NCI-H2171 (cell line): ENCODE data around the gene SLC2A10.
"Not testable (repeated sequence)": the region's sequence is repeated elsewhere in the genome, so short reads cannot be mapped to it uniquely, and the experiment has no call there.

Experiments
- DNase-seq: peaks from one replicate; lab custom pipeline; 2025; lab: John Stamatoyannopoulos, UW

Gene SLC2A10

DNA sequence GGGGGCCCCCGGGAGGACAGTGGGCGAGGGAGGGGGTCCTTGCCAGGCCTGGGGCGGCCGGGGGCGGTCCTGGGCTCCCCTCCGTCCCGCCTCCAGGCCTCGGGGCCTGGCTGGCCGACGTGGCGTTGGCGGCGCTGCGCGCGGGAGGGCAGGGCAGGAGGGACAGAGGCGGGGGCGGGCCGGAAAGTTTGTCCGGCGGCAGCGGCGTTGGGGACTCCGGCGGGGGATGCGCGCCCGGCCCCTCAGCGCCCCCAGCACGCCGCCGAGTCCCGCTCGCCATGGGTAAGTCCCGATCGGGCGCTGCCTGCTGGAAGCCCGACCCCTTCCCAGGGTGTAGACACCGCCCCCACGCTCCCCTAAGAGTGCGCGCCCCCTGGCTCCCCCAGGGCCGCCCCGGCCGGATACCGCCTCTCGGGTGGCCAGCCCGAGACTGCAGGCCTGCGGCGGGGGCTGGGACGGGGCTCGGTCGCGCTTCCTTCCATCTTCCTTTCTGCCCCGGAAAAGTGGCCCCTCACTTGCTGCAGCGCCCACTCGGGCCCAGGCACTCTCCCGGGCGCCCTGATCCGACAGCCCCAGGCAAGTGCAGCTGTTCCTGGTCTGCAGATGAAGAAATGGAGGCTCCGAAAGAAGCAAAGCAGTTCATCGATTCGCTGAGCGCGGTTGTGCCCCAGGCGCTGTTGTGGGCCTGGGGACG is at the start of gene SLC2A10:
SLC2A10 (plus strand) TSS at position 191 of the 694 bp plus-strand sequence; CDS start at position 279, 88 bp downstream.
- no peak for DNase-seq

DNA sequence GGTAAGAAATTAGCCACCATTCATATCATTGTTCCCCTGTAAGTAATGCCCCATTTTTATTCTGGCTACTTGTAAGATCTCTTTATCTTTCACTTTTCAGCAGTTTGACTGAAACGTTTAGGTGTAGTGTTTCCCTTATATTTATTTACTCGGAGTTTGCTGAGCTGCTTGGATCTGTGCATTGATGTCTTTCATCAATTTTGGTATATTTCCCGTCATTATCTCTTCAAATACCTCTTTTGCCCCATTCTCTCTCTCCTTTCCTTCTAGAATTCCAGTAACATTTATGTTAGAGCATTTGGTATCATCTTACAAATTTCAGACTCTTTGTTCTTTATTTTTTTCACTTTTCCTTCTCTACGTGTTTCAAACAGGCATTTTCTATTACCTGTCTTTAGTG is 49.0 kb upstream of the SLC2A10 start:
- DNase-seq: no peak

DNA sequence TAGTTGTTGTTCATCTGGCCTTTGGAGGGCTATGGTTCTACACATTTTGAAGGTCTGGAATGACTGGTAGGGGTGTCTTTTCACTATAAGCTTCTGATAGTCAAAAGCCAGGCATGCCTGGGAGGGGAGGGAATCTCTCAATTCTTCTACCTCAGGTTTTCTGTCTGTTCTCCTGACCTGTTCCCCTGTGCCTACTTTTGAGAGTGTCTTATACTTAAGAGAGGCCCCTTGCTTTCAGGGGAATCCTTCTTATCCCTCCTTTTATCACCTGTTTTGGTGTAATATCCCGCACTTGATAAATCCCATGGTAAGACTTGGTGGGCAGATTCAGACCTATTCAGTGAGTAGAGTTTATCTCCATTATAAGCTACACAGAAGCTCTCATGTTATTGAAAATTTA is 47.8 kb upstream of the SLC2A10 start:
- DNase-seq: no peak

DNA sequence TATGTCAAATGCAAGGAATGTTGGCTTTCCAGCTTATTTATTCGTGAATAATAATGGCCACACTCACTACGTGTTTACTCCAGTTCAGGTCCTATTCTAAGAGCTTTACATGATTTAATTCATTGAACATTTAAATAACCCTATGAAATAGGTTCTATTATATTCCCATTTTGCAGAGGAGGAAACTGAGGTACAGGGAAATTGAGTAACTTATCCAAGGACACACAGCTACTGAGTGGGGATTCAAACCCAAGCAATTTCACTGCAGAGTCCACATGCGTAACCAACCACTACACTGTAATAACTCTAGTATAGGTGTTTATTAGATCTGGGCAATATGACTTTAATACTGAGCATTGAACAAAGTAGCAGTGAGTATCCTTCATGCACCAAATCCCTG is 45.9 kb upstream of the SLC2A10 start:
- DNase-seq: no peak

DNA sequence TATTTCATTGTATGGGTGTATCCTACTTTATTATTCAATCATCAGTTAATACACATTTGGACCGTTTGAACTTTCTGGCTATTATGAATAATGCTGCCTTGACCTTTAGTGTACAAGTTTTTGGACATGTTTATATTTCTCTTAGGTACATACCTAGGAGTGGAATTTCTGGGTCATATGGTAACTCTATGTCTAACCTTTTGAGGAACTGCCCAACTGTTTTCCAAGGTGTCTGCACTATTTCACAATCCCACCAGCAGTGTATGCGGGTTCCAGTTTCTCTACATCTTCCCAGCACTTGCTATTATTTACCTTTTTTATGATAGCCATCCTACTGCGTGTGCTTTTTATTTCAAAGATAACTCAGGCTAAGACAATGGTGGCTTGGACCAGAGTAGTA is 43.8 kb upstream of the SLC2A10 start:
- DNase-seq: no peak

DNA sequence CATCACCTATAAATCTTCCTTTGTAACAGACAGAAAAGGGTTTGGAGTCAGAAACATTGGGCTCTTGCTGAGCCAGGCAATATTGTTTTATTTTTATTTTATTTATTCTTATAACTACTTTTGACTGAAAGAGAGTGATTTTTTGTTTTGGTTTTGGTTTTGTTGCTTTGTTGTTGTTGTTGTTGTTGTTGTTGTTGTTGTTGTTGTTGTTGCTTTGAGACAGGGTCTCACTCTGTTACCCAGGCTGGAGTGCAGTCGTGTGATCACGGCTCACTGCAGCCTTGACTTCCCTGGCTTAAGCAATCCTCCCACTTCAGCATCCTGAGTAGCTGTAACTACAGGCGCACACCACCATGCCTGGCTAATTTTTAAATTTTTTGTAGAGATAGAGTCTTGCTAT is 43.1 kb upstream of the SLC2A10 start:
- DNase-seq: no peak

DNA sequence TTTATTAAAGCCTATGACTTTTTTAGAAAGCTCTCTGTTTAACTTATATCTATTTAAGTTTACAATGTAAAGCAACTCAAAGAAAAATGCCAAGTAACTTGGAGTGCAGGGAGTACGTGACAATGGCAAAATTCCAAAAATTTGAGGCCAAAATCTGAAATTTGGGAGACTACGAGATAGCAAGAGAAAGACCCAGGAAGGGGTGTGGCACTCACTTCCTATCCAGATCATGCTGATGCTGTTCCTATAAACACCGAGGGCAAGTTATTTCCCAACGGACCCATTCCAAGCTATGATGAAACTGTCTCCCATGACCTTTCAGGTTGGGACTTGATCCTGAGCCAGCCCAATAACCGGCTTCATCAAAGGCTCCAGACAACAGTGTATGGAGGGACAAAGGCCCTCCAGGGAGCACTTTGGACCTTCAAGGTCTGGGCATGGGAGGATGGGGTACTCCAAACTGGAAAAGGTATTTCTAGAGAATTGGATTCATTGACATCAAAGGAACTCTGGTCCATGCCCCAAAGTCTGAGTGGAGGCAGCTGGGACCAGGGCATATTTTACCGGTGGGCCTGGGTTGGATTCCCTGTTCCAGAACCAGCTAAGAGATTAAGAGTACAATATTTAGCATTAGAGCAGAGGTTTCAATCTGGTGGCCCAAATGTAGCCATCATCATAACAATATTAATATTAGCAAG is 42.5 kb upstream of the SLC2A10 start:
- no peak for DNase-seq

DNA sequence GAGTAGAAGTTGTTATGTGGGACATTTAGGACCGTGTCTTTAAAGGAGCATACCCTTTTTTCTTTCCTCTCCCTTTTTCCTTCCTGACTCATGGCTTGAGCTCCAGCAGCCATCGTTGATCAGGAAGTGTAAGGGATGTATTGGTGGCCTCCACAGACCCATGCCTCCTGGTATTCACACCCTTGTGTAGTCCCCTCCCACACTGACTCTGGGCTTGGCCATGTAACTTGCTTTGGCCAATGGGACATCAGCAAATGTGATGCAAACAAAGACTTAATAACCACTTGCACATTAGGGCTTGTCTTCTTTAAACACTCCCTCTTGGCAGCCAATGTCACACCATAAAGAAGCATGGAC is 39.2 kb upstream of the SLC2A10 start:
- no peak for DNase-seq

DNA sequence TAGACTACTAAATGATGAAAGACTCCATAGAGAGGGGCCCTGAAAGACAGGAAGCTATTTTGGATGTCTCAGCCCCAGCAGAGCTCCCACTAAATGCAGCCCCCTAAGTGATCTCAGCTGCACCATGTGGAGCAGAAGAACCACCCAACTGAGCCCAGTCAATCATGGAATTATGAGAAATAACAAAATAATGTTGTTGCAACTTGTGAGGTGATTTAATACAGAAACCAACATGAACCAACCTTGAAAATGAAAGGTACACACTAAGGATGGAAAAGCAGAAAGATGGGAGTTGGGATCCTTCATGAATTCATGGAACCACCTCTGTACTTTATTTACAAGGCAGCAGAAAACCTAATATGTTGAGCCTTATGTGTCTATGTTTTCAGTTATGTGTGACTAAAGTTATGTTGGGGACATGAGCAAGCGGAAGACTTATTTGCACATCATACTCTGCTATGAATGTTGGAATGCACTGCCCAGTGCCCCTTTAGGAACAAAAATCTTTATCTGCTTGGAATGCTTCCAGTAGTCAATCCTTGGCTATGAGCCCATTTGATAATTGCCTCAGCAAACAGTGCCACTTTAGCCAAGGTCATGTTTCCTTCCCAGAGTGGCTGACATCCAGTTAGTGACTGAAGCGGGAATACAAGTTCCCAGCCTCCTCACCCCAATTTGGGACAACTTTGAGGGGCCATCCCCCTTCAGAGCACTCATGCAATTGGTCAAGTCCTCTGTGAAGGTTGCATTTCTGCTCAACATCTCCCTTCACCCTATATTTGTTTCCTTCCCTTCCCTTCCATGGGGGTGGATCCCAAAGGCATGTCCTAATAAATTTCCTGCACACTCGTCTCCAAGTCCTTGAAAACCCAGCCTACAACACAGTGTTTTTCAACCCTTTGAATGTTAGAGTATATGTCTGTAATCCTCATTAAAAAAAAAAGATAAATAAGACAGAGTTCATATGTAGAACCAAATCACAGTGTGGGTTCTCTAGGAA is 38.6 kb upstream of the SLC2A10 start:
- no peak for DNase-seq

DNA sequence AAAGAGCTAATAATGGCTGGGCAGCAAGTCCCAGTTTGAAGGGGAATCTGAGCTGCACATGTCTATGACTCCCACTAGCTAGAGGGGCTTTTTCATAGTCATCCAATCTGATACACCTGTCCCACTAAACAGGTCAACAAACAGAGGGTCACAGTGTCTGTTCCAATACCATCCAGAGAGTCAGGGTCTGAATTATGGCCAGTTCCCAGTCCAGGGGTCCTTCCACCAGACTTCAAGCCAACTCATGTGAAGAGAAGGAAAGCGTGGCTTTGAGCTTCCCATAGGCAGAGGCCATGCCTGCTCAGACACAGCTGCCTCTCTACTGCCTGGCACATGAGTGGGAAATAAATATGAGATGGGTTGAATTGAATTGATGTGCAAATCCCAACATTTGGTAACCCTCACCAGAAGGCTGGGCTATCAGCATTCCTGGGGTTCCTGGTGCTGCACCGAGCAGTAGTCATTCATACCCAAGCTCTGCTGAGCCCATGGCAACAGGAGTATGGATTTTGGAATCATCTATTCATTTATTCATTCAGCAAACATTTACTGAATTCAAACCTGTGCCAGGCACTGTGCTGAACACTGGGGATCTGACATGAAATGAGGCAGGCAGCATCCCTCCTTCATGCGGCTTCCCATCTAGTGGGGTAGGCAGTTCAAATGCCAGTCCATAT is 37.4 kb upstream of the SLC2A10 start:
- DNase-seq: no peak

DNA sequence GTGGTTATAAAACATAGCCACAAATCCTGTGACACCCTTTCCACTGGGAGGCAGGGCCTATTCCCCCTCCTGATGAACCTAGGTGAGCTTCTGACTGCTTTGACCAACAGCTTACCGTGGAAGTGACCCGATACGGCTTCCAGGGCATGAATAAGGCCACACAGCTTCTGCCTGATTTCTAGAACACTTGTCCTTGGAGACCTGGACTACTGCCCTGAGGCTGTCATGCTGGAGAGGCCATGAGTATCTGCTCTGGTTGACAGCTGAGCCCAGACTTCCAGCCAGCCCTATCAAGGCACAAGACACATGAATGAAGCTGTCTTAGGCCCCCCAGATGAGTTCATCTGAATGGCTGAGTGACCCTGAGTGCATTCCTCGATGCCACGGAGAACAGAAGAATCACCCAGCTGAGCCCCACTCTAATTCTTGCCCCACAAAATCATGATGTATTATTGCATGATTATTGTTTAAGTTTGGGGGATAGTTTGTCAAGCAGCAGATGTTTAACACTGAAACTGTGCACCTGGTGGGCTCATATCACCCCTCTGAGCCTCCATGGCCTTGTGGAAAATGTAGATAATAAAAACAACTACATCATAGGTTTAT is 36.8 kb upstream of the SLC2A10 start:
- no peak for DNase-seq

DNA sequence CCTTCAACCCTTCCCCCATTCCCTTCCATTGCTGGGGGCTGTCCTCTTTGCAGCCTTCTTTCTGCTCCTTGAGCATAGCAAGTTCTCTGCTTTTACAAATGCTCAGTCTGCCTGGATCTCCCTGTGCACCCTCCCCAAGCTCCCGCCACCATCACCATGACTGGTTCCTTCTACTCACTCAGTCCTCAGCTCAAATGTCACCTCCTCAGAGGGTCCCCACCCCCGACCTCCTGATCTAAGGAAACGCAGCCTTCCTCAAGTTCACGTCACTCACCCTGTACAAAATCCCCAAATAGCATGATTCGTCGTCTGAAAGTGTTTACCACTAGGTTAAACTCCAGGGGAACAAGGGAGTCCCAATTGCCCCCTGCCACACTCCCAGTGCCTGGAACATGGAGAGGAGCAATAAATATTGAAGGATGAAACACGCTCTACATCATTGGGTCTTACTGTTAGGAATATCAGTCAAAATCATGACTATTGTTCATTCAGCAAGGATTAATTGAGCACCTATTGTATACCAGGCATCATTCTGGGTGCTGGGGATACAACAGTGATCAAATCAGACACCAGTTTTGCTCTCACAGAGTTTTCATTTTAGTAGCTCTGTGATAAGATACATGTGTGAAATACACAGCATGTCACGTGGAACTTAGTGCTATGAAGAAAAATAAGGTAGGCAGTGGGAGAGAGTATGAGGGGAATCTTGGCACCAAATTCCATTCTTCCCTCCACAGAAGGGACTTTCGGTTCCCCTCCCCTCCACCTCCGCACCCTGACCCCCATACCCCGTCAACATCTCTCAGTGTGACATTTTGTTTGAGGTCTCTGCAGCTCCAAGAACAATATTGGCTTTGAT is 35.8 kb upstream of the SLC2A10 start:
- no peak for DNase-seq

DNA sequence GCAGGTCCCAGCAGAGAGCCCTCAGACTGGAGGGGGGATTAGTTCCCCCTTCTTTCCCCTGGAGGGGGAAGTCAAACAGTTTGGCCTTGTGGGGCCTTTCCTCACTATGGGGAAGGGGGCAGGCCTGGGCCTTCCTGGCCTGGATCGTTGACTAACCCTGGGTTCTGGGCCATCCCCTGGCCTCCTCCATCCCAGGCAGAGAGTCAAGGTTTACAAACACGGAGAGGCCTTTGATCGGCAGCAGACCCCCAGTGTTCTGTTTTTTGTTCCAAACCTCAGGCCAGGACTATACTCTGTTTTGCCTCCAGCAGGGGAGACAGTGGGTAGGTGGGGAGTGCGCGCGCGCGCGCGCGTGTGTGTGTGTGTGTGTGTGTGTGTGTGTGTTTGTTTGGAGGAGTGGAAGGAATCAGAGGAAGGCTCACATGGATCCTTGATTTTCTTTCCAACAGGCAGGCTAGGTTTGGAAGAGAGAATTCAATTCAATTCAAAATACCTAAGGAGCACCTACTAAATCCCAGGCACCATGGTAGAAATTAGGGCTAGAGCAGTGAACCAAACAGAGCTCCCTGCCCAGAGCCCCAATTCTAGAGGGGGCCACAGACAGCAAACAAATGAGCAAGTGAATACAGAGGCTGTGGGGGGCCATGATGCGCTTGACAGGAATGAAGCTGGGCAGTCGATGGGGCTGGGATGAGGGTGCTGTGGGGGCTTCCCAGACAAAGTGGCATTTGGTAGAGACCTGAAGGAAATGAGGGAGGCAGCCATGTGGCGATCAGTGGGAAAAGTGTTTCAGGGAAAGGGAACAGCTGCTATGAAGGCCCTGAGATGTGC is 35.0 kb upstream of the SLC2A10 start:
- no peak for DNase-seq

DNA sequence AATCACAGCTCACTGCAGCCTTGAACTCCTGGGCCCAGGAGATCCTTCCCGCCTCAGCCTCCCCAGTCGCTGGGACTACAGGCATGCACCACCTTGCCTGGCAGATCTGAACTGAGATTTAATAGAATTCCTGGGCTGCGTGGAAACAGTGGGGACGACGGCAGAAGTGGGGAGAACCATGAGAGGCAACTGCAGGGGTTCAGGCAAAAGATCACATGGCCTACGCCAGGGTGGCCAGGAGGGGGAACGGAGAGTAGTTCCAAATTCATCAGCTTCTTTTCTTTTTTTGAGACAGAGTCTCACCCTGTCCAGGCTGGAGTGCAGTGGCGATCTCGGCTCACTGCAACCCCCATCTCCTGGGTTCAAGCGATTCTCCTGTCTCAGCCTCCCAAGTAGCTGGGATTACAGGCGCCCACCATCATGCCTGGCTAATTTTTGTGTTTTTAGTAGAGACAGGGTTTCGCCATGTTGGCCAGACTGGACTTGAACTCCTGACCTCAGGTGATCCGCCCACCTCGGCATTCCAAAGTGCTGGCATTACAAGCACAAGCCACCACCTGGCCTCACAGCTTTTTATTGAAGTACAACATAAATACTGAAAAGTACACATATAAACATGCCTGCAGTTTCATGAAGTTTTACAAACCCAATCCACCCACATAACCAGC is 32.7 kb upstream of the SLC2A10 start:
- not testable (repeated sequence) for DNase-seq

DNA sequence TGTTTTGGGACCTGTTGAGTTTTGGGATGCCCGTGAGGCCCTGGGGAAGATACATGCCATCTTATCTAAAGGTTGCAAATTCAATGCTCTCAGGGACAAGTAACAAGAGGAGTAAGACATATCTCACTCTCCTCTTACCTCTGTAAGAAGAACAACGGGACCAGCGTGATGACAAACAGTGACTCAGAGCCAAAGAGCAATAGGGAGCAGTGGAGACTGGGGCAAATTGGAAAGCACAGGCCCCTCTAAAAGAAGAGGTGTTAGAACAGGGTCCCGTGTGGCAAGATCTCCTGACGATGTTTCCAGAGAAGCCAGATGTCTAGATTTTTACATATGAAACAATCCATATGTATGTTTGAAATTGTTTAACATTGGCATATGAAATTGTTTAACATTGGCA is 31.8 kb upstream of the SLC2A10 start:
- DNase-seq: no peak

DNA sequence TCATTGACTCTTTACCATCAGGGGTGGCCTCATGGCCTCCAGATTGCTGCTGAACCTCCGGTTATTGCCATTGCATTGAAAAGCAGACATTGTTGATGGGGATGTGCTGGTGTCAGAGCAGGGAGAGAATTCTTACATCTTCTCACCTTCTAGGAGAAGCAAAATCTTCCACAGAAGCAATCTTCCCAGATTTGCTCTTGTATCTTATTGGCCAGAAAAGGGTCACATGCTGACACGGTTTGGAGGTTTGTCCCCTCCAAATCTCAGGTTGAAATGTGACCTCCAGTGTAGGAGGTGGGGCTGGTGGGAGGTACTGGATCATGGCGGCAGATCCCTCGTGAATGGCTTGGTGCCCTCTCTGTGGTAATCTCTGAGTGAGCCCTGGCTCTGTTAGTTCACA is 30.9 kb upstream of the SLC2A10 start:
- DNase-seq: no peak

DNA sequence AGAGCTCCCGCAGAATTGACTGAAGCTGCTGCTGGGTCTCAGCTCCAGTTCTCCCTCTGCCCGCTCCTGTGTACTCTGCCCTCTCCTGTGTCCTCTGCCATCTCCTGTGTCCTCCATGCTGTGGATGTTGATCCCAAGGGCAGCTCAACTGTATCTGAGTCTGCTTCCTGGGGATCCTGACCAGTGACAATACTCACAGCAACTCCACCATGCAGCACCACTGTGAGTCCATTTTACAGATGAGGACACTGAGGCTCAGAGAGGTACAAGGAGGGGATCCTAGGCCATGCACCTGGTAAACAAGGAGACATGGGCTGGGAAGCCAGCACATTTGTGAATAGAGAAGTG is 28.8 kb upstream of the SLC2A10 start:
- DNase-seq: no peak

DNA sequence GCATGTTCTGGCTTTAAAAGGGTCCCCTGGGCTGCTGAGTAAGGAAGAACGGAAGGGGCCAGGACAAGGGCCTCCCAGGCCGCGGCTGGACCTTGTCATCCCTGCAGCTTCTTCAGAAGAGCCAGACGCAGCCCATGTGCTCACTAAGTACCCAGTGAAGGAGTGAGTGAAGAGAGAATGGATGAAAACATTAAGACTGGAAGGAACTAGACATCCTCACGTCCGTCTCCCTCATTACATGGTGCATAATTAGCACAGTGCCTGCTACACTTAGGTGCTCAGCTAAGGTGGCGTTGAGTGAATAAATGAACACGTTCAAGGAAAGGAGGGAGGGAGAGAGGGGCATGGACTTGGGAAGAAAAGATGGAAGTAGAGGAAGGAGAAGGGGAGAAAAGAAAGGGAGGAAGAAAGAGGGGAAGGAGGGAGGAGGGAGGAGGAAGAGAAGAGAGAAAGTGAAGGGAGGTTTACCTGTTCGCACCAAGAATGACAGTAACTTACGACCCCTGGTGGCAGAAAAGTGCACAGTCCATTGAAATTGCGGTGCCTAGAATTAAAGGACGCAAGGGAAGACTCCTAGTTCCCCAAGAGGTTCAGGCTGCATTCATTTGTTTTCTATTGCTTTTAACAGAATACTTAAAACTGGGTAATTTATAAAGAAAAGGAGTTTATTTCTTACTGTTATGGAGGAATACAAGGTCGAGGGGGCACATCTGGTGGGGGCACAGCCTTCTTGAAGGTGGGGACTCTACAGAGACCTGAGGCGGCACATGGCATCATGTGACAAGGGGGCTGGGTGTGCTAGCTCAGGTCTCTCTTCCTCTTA is 28.2 kb upstream of the SLC2A10 start:
- DNase-seq: peak; percentile 55
